HepG2 (cell line): Measurements from ENCODE around the gene KLF18. TPM values are rescaled to one million over a fixed set of nuclear protein-coding genes. Genes with fewer than 3 reads are reported as not detected.

Source experiments
- ATAC-seq: fragments of 200-7000 bp; cut with Tn5 transposase; 3 replicates; pipeline ENCODE4 v1.9.1; 2020; ENCODE audit warnings: mild to moderate bottlenecking, moderate library complexity
- BruUV-seq: library from RNA; stranded (reverse); fragments of 400-500 nt; replicated peaks from 2 replicates; lab custom pipeline; 2021; lab: Mats Ljungman, UMichigan
- CTCF ChIA-PET: fragments of 300-600 bp; formaldehyde crosslinking; extraction: SDS; loops from one replicate; lab custom pipeline; 2021; ENCODE audit warnings: low total read pairs, inconsistent platforms, low intra/inter-chr PET ratio; lab: Yijun Ruan, JAX
- POLR2A ChIA-PET: fragments of 350-600 bp; sonication (Branson Sonifier 250); formaldehyde crosslinking; loops from one replicate; lab custom pipeline; 2020; ENCODE audit warnings: antibody characterized with exemption, inconsistent platforms; lab: Yijun Ruan, JAX
- DNase-seq: peaks from one replicate; pipeline ENCODE4 v3.0.0-alpha.2; 2015; ENCODE audit warnings: low spot score
- FAIRE-seq: peaks from 3 replicates; lab custom pipeline; 2011; peaks lifted over from hg19 to GRCh38; lab: Jason Lieb, UNC
- H2AFZ ChIP-seq: one replicate; pipeline ENCODE4 v1.6.1; 2011; ENCODE audit warnings: low read length, inconsistent platforms
- H3K27ac ChIP-seq: fragments of 300-600 bp; 3 replicates; pipeline ENCODE4 v1.8.0; 2011; ENCODE audit warnings: mixed run types, mild to moderate bottlenecking, mixed read lengths, low read length, inconsistent platforms; ENCODE audit not compliant: insufficient read depth; ENCODE audit errors: extremely low read length
- H3K27me3 ChIP-seq, 2 experiments: fragments of 200-600 bp in 1 of 2; 2 replicates in 1 of 2; 3 replicates in 1 of 2; pipeline versions ENCODE4 v1.6.0 to v1.8.0; 2011; ENCODE audit warnings: low read length in 2 of 2, mild to moderate bottlenecking in 2 of 2, moderate library complexity in 2 of 2, inconsistent platforms in 1 of 2; ENCODE audit not compliant: insufficient read depth in 2 of 2, control insufficient read depth in 1 of 2
- H3K36me3 ChIP-seq, 2 experiments: fragments of 200-600 bp in 1 of 2; replicated peaks in 1 of 2; 2 replicates in 1 of 2; 3 replicates in 1 of 2; pipeline versions ENCODE4 v1.5.1 to v1.8.0; 2011; ENCODE audit warnings: low read length in 2 of 2, inconsistent platforms in 1 of 2; ENCODE audit not compliant: insufficient read depth in 2 of 2, control insufficient read depth in 1 of 2
- H3K4me1 ChIP-seq: 2 replicates; pipeline ENCODE4 v1.5.1; 2012; ENCODE audit warnings: low read length, inconsistent platforms; ENCODE audit not compliant: insufficient read depth
- H3K4me2 ChIP-seq: 2 replicates; pipeline ENCODE4 v1.6.0; 2011; ENCODE audit warnings: low read depth, low read length, inconsistent platforms
- H3K4me3 ChIP-seq, 3 experiments: fragments of 200-600 bp in 1 of 3; sonication (generic), shearing (Covaris generic) in 1 of 3; replicated peaks in 1 of 3; 2 replicates each; pipeline ENCODE4 v1.5.1; 2011 to 2016; ENCODE audit warnings: low read length in 3 of 3, inconsistent platforms in 2 of 3, low read depth in 2 of 3, mild to moderate bottlenecking in 2 of 3, control low read depth in 1 of 3, mixed read lengths in 1 of 3; ENCODE audit not compliant: insufficient read depth in 1 of 3
- H3K79me2 ChIP-seq: one replicate; pipeline ENCODE4 v1.6.1; 2011; ENCODE audit warnings: low read length, inconsistent platforms; ENCODE audit not compliant: insufficient read depth
- H3K9ac ChIP-seq: 2 replicates; pipeline ENCODE4 v1.6.0; 2011; ENCODE audit warnings: mild to moderate bottlenecking, low read depth, low read length, inconsistent platforms; ENCODE audit not compliant: insufficient read depth
- H3K9me3 ChIP-seq: 2 replicates; pipeline ENCODE4 v1.5.1; 2012; ENCODE audit warnings: mild to moderate bottlenecking, low read length
- H4K20me1 ChIP-seq: 2 replicates; pipeline ENCODE4 v1.6.0; 2011; ENCODE audit warnings: inconsistent platforms, mild to moderate bottlenecking, low read length, moderate library complexity; ENCODE audit not compliant: insufficient read depth
- DNMT3B ChIP-seq: conservative IDR thresholded peaks from 2 replicates; pipeline ENCODE4 v1.6.1; 2016; ENCODE audit warnings: missing biosample characterization, control low read depth
- HNF1B ChIP-seq: sonication (generic); formaldehyde crosslinking; IDR thresholded peaks from 2 replicates; pipeline ENCODE4 v1.5.1; 2020; ENCODE audit warnings: mild to moderate bottlenecking, moderate library complexity, missing genetic modification reagents
- KDM3A ChIP-seq: IDR thresholded peaks from 2 replicates; pipeline ENCODE4 v1.6.1; 2018; ENCODE audit warnings: low read depth, missing compliant biosample characterization
- MED8 ChIP-seq: sonication (generic); formaldehyde crosslinking; IDR thresholded peaks from 2 replicates; pipeline ENCODE4 v1.8.1; 2023; ENCODE audit warnings: mild to moderate bottlenecking, missing genetic modification reagents; ENCODE audit not compliant: insufficient replicate concordance
- NCOA5 ChIP-seq: sonication (generic); formaldehyde crosslinking; IDR thresholded peaks from 2 replicates; pipeline ENCODE4 v1.4.0; 2020; ENCODE audit warnings: missing genetic modification reagents
- PCBP1 ChIP-seq: fragments of 200-400 bp; formaldehyde crosslinking; IDR thresholded peaks from 2 replicates; pipeline ENCODE4 v1.6.1; 2017; ENCODE audit warnings: mild to moderate bottlenecking, low read depth, low read length, borderline replicate concordance
- RBM39 ChIP-seq: fragments of 200-400 bp; formaldehyde crosslinking; IDR thresholded peaks from one replicate; pipeline ENCODE4 v1.6.1; 2018; ENCODE audit warnings: antibody characterized with exemption, mild to moderate bottlenecking, low read depth, low read length; ENCODE audit not compliant: poor library complexity, severe bottlenecking
- ZNF10 ChIP-seq: sonication (generic); formaldehyde crosslinking; IDR thresholded peaks from 2 replicates; pipeline ENCODE4 v1.4.0; 2020; ENCODE audit warnings: mild to moderate bottlenecking, low read depth, missing genetic modification reagents, borderline replicate concordance
- ZNF101 ChIP-seq: sonication (generic); formaldehyde crosslinking; IDR thresholded peaks from 2 replicates; pipeline ENCODE4 v1.4.0; 2020; ENCODE audit warnings: mild to moderate bottlenecking, low read depth, missing genetic modification reagents, borderline replicate concordance
- ZNF674 ChIP-seq: sonication (generic); formaldehyde crosslinking; IDR thresholded peaks from 2 replicates; pipeline ENCODE4 v1.5.0; 2020; ENCODE audit warnings: low read depth, mild to moderate bottlenecking, missing genetic modification reagents
- WGBS: methylation state at CpG from one replicate; pipeline ENCODE4 v1.1.6; 2017; ENCODE audit warnings: low lambda C conversion rate; 5-methylcytosine and 5-hydroxymethylcytosine counted together
- in situ Hi-C: cut with HindIII; loops from 2 replicates; pipeline ENCODE4 v1.10.0; 2017; ENCODE audit warnings: low pct_unique_long_range_greater_than_20kb; ENCODE audit not compliant: extremely low pct_ligation_motif_present
- intact Hi-C: fragments of 100-400 bp; cut with micrococcal nuclease; formaldehyde crosslinking; loops from one replicate; pipeline ENCODE4 v1.10.0; 2022; ENCODE audit not compliant: unreplicated experiment
- polyA plus RNA-seq, 8 experiments: library from polyadenylated mRNA; depleted of rRNA in 3 of 8; stranded (reverse) in 7 of 8; unstranded in 1 of 8; fragments of >200 nt; fragmentation: Illumina TruSeq in 4 of 8; extraction: Trizol in 4 of 8; gene quantifications; 2 replicates each; pipeline versions ENCODE4 v1.2.1 to v1.2.3, GENCODE V29; 2011 to 2016; ENCODE audit warnings: low read depth in 4 of 8, missing spikeins in 1 of 8, mixed read lengths in 1 of 8; ENCODE audit not compliant: insufficient read depth in 1 of 8
- total RNA-seq, 5 experiments: library from RNA; depleted of rRNA; stranded (reverse); fragments of >200 nt; fragmentation: Illumina TruSeq; extraction: Trizol; gene quantifications; 2 replicates each; pipeline ENCODE4 v1.2.3, GENCODE V29; 2016; ENCODE audit warnings: low read depth in 1 of 5
- TF ChIP-seq, protein P1 (sequence below): sonication (generic); formaldehyde crosslinking; IDR thresholded peaks from 2 replicates; pipeline ENCODE4; 2020; ENCODE audit warnings: missing genetic modification reagents, mild to moderate bottlenecking, borderline replicate concordance
- TF ChIP-seq, protein P2 (sequence below): sonication (generic); formaldehyde crosslinking; IDR thresholded peaks from 2 replicates; pipeline ENCODE4 v1.5.0; 2020; ENCODE audit warnings: mild to moderate bottlenecking, missing genetic modification reagents, borderline replicate concordance
- TF ChIP-seq, protein P3 (sequence below): IDR thresholded peaks from 2 replicates; pipeline ENCODE4 v1.6.1; 2016; ENCODE audit warnings: missing compliant biosample characterization, missing genetic modification reagents, borderline replicate concordance

The KLF18 gene
- total and polyA plus RNA-seq, 2 of the 13 experiments (the other 11 are each of a cell fraction or from before 2014, with no cell fraction given): not detected

- H4K20me1 ChIP-seq: no peaks in the 10 kb centered on the region
- 0 out of 5 replicates have a peak, but pooled peaks cover 0 to 2% of the 10 kb centered on the region in 2 experiments for H3K27me3 ChIP-seq
- H3K4me3 ChIP-seq: no peak overlapping the region
- H3K9me3 ChIP-seq: peaks cover 6% of the 10 kb centered on the region
- no TSS peak for BruUV-seq
- intact Hi-C loops: no loop called here
- no peaks in the 10 kb centered on the region for H3K79me2 ChIP-seq
- POLR2A ChIA-PET: no interaction called here
- DNase-seq (no peak), ATAC-seq (no peak), FAIRE-seq (no peak)
- no peak overlapping the region for H3K4me2 ChIP-seq
- in situ Hi-C loops: no loop called here
- H3K36me3 ChIP-seq: no peaks in the 10 kb centered on the region
- H3K4me1 ChIP-seq: no peaks in the 10 kb centered on the region
- no peak overlapping the region for H3K27ac ChIP-seq
- CTCF ChIA-PET: no interaction called here
- H3K9ac ChIP-seq: no peak overlapping the region
- H2AFZ ChIP-seq: no peak overlapping the region
- 6% methylated on average over 2 of the region's 2 CpGs for WGBS
- TF ChIP-seq RBM39 (no peak), DNMT3B (no peak), ZNF101 (no peak), ZNF10 (CRISPR knock-in tag) (no peak), PCBP1 (no peak), KDM3A (CRISPR knock-in tag) (no peak), HNF1B (CRISPR knock-in tag) (no peak), NCOA5 (CRISPR knock-in tag) (no peak), ZNF674 (CRISPR knock-in tag) (no peak), MED8 (CRISPR knock-in tag) (no peak)
- TF ChIP-seq, protein P1, sequence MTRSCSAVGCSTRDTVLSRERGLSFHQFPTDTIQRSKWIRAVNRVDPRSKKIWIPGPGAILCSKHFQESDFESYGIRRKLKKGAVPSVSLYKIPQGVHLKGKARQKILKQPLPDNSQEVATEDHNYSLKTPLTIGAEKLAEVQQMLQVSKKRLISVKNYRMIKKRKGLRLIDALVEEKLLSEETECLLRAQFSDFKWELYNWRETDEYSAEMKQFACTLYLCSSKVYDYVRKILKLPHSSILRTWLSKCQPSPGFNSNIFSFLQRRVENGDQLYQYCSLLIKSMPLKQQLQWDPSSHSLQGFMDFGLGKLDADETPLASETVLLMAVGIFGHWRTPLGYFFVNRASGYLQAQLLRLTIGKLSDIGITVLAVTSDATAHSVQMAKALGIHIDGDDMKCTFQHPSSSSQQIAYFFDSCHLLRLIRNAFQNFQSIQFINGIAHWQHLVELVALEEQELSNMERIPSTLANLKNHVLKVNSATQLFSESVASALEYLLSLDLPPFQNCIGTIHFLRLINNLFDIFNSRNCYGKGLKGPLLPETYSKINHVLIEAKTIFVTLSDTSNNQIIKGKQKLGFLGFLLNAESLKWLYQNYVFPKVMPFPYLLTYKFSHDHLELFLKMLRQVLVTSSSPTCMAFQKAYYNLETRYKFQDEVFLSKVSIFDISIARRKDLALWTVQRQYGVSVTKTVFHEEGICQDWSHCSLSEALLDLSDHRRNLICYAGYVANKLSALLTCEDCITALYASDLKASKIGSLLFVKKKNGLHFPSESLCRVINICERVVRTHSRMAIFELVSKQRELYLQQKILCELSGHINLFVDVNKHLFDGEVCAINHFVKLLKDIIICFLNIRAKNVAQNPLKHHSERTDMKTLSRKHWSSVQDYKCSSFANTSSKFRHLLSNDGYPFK (CRISPR knock-in tag): no peak
- TF ChIP-seq, protein P2, sequence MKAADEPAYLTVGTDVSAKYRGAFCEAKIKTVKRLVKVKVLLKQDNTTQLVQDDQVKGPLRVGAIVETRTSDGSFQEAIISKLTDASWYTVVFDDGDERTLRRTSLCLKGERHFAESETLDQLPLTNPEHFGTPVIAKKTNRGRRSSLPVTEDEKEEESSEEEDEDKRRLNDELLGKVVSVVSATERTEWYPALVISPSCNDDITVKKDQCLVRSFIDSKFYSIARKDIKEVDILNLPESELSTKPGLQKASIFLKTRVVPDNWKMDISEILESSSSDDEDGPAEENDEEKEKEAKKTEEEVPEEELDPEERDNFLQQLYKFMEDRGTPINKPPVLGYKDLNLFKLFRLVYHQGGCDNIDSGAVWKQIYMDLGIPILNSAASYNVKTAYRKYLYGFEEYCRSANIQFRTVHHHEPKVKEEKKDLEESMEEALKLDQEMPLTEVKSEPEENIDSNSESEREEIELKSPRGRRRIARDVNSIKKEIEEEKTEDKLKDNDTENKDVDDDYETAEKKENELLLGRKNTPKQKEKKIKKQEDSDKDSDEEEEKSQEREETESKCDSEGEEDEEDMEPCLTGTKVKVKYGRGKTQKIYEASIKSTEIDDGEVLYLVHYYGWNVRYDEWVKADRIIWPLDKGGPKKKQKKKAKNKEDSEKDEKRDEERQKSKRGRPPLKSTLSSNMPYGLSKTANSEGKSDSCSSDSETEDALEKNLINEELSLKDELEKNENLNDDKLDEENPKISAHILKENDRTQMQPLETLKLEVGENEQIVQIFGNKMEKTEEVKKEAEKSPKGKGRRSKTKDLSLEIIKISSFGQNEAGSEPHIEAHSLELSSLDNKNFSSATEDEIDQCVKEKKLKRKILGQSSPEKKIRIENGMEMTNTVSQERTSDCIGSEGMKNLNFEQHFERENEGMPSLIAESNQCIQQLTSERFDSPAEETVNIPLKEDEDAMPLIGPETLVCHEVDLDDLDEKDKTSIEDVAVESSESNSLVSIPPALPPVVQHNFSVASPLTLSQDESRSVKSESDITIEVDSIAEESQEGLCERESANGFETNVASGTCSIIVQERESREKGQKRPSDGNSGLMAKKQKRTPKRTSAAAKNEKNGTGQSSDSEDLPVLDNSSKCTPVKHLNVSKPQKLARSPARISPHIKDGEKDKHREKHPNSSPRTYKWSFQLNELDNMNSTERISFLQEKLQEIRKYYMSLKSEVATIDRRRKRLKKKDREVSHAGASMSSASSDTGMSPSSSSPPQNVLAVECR (CRISPR knock-in tag): no peak
- TF ChIP-seq, protein P3, sequence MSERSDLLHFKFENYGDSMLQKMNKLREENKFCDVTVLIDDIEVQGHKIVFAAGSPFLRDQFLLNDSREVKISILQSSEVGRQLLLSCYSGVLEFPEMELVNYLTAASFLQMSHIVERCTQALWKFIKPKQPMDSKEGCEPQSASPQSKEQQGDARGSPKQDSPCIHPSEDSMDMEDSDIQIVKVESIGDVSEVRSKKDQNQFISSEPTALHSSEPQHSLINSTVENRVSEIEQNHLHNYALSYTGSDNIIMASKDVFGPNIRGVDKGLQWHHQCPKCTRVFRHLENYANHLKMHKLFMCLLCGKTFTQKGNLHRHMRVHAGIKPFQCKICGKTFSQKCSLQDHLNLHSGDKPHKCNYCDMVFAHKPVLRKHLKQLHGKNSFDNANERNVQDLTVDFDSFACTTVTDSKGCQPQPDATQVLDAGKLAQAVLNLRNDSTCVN (CRISPR knock-in tag): no peak
Measured at GRCh38 chr1:44144962-44145756, 3.7 kb upstream of the KLF18 start.
